Measurements from ENCODE around the gene PRKRA. TPM values are rescaled to one million over a fixed set of nuclear protein-coding genes. Genes with fewer than 3 reads are reported as not detected.

PRKRA gene
- 10 to 100 TPM; 35.2 to 64.3 (median 49.5) TPM for total RNA-seq
- 10 to 100 TPM; 40.4 to 49.7 TPM for polyA plus RNA-seq
- long read RNA-seq, donor 1, transcript PRKRA-201 (8 exons, 1,826 nt), result major isoform, 126 of 154 reads
- long read RNA-seq, donor 1, partial matches to known transcripts, result 1 of 154 reads
- long read RNA-seq, donor 1, other reads (novel, unspliced or antisense), result 23 of 154 reads
- long read RNA-seq, donor 2, transcript PRKRA-202 (9 exons, 1,616 nt), result minor isoform, 6 of 527 reads
- long read RNA-seq, donor 2, transcript PRKRA-203 (7 exons, 1,344 nt), result minor isoform, 6 of 527 reads
- long read RNA-seq, donor 2, transcript PRKRA-201 (8 exons, 1,826 nt), result major isoform, 422 of 527 reads
- long read RNA-seq, donor 2, partial matches to known transcripts, result 1 of 527 reads
- long read RNA-seq, donor 2, other reads (novel, unspliced or antisense), result 91 of 527 reads
- long read RNA-seq, donor 3, transcript PRKRA-201 (8 exons, 1,826 nt), result major isoform, 100 of 121 reads
- long read RNA-seq, donor 3, partial matches to known transcripts, result 2 of 121 reads
- long read RNA-seq, donor 3, other reads (novel, unspliced or antisense), result 17 of 121 reads

DNA sequence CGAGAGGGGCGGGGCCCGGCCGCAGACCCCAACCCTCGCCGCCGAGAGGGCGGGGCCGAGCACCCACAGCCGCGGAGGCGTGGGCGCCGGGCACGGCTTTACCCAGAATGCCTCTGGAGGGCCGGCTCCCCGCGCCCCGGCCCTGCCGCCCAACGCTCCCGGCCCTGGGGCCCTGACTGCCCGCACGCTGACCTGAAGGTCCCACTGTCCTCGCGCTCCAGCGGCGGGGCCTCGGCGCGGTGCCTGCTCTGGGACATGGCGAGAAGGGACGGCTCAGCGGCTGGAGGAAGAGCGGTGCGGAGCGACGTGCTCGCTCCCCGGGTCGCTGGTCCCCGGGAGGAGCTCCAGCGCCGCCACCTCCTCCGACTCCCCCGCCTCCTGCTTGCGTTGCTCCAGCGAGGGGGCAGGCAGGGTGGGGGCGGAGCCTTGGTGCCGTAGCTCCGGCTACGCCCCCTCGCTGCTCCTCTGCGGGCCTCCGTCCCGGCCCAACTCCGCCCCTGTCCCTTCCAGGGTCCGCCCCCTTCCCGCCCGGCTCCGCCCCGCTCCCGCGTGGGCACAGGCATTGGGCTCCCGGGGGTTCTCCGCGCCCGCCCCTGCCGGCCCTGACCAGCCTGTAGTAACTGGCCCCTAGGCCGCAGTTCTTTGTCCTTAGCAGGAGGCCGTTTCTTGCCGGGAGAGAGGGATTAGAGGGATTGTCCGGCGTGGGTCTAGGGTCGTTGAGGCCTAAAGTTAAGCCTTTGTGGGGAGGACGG, at the start of gene PRKRA, which contains the start of gene PJVK:
TSS of gene PRKRA (minus strand) at position 402 of the 752 bp plus-strand sequence. CDS start at position 257, 145 bp downstream.
TSS of gene PJVK (plus strand) at position 605 of the 752 bp plus-strand sequence. CDS start 2,032 bp downstream, outside the sequence.
- ATAC-seq, result peak; percentile 98 to 99 (median 98)
- 0 to 1% (median 1%) methylated on average over 11 to 76 of the region's 76 CpGs for WGBS, 4 donors
- peak; percentile 97 to 99 (median 98) for DNase-seq
- Histone ChIP-seq H3K27me3 (no peaks in the 10 kb centered on the region), H3K4me1 (peaks cover 0 to 35% (median 26%) of the 10 kb centered on the region in 12 donors), H3K9me3 (no peaks in the 10 kb centered on the region), H3K36me3 (peaks cover 0 to 29% (median 24%) of the 10 kb centered on the region in 9 donors), H3K4me3 (peak within 1 kb of the TSS; percentile 74 to 96 (median 90)), H3K27ac (peak within 1 kb of the TSS; percentile 88 to 99 (median 98))
- intact Hi-C loops (cut with DNase I), result loop anchor here in 5 of 10 donors (1.0 to 5.0 kb wide), 4 partner anchors 28 to 71 kb away; partner anchors contain the start of gene FKBP7 (in 2 of the 5)
- peak in 6 of 12 donors; percentile 3 to 43 (median 11) for TF ChIP-seq CTCF (IDR thresholded peaks at IDR 0.05)
- peak; percentile 80 to 94 for TF ChIP-seq POLR2A (IDR thresholded peaks at IDR 0.05)

- Histone ChIP-seq H3K4me1 (peaks cover 0 to 8% (median 0%) of the 10 kb centered on the region in 12 donors), H3K9me3 (no peaks in the 10 kb centered on the region), H3K27ac (no peak overlapping the region), H3K27me3 (no peaks in the 10 kb centered on the region), H3K36me3 (peaks cover 3 to 100% (median 98%) of the 10 kb centered on the region in 9 donors), H3K4me3 (no peak overlapping the region)
- 90 to 99% (median 94%) methylated on average over 3 of the region's 3 CpGs for WGBS, 4 donors
- TF ChIP-seq CTCF (IDR thresholded peaks at IDR 0.05) (no peak), POLR2A (IDR thresholded peaks at IDR 0.05) (no peak)
- DNase-seq, result no peak
- no peak for ATAC-seq
- intact Hi-C loops (cut with DNase I), result no loop called here
These were observed 48.7 kb upstream of the PRKRA start for GRCh38 chr2:178499640-178500039.

DNA sequence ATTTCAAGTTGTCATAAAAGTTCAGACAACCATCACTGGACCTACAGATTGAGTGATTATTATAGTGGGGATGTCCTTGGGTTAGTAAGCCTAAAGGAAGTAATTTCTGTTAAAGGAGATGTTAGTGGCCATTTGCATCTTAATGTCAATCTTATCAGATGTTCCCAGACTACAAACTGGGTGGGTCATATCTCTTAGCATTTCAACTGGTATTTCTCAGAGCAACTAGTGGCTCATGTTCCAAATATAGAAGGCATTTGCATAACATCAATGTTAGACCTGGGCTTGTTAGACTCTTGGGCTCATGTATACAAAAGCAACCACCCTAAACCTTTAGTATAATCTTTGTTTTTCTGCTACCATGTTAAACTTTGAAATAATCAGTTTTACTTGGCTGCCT, 47.2 kb upstream of the PRKRA start:
- peaks cover 0 to 8% (median 0%) of the 10 kb centered on the region in 12 donors for H3K4me1 ChIP-seq
- no peak for DNase-seq
- no peak for TF ChIP-seq POLR2A (IDR thresholded peaks at IDR 0.05)
- no peak for TF ChIP-seq CTCF (IDR thresholded peaks at IDR 0.05)
- H3K9me3 ChIP-seq, result no peaks in the 10 kb centered on the region
- H3K36me3 ChIP-seq, result peaks cover 3 to 100% (median 98%) of the 10 kb centered on the region in 9 donors
- no peak overlapping the region for H3K27ac ChIP-seq
- intact Hi-C loops (cut with DNase I), result no loop called here
- H3K27me3 ChIP-seq, result no peaks in the 10 kb centered on the region
- ATAC-seq, result peak in 2 of 4 donors; percentile 51 to 60
- no peak overlapping the region for H3K4me3 ChIP-seq
